A549 (cell line): ENCODE results near the gene ASCL5. TPM values are rescaled to one million over a fixed set of nuclear protein-coding genes. Genes with fewer than 3 reads are reported as not detected.

ENCODE experiments used
- ATAC-seq, 2 experiments: fragments of 200-7000 bp in 1 of 2; fragments of >200 bp in 1 of 2; cut with Nextera tagmentation in 1 of 2; cut with Tn5 transposase in 1 of 2; 3 replicates each; pipeline versions ENCODE4 v1.8.0 to v1.9.1; 2018 to 2020; ENCODE audit warnings: mild to moderate bottlenecking in 1 of 2, moderate library complexity in 1 of 2
- CTCF ChIA-PET: fragments of 300-600 bp; sonication (Branson Sonifier 250); formaldehyde crosslinking; extraction: SDS; loops from one replicate; lab custom pipeline; 2021; ENCODE audit warnings: antibody characterized with exemption, inconsistent platforms; lab: Yijun Ruan, JAX
- POLR2A ChIA-PET: fragments of 350-600 bp; formaldehyde crosslinking; extraction: SDS; loops from one replicate; lab custom pipeline; 2021; ENCODE audit warnings: antibody characterized with exemption, inconsistent platforms; lab: Yijun Ruan, JAX
- DNase-seq, 2 experiments: peaks; one replicate each; pipeline versions ENCODE4 v3.0.0 to v3.0.0-alpha.2; 2011 to 2016; ENCODE audit warnings: low read depth in 1 of 2, low spot score in 1 of 2
- FAIRE-seq: peaks from 2 replicates; lab custom pipeline; 2011; peaks lifted over from hg19 to GRCh38; lab: Jason Lieb, UNC
- H3K27ac ChIP-seq, 2 experiments: fragments of >200 bp; sonication (Bioruptor Twin); formaldehyde crosslinking; 3 replicates each; pipeline ENCODE4 v1.5.1; 2016 to 2017
- H3K4me1 ChIP-seq: fragments of >200 bp; sonication (Bioruptor Twin); formaldehyde crosslinking; 3 replicates; pipeline ENCODE4 v1.6.1; 2016
- H3K4me2 ChIP-seq: fragments of >200 bp; sonication (Bioruptor Twin); formaldehyde crosslinking; 3 replicates; pipeline ENCODE4 v1.6.1; 2016
- H3K4me3 ChIP-seq: fragments of >200 bp; sonication (Bioruptor Twin); formaldehyde crosslinking; 3 replicates; pipeline ENCODE4 v1.5.1; 2016
- H3K9me3 ChIP-seq: fragments of >200 bp; sonication (Bioruptor Twin); formaldehyde crosslinking; 3 replicates; pipeline ENCODE4 v1.6.1; 2016
- CEBPB ChIP-seq, 2 experiments: fragments of >200 bp in 1 of 2; sonication (Bioruptor Twin) in 1 of 2; formaldehyde crosslinking in 1 of 2; IDR thresholded peaks; 2 replicates each; pipeline ENCODE4 v1.6.1; 2012 to 2016
- CHD2 ChIP-seq: fragments of 150-350 bp; IDR thresholded peaks from 2 replicates; pipeline ENCODE4 v1.6.1; 2014; ENCODE audit warnings: low read length; ENCODE audit not compliant: partially characterized antibody
- CHD4 ChIP-seq: fragments of 200-600 bp; sonication (generic); IDR thresholded peaks from 2 replicates; pipeline ENCODE4 v1.6.1; 2016; ENCODE audit warnings: antibody characterized with exemption, mild to moderate bottlenecking, borderline replicate concordance
- CTCF ChIP-seq: fragments of >200 bp; sonication (Bioruptor Twin); formaldehyde crosslinking; IDR thresholded peaks from 3 replicates; pipeline ENCODE4 v1.5.1; 2016
- HES2 ChIP-seq: fragments of >200 bp; sonication (Bioruptor Twin); formaldehyde crosslinking; IDR thresholded peaks from 2 replicates; pipeline ENCODE4 v1.6.1; 2016
- HOXA7 ChIP-seq: fragments of 250-450 bp; sonication (Bioruptor Pico); IDR thresholded peaks from 2 replicates; pipeline ENCODE4 v1.5.0; 2020; ENCODE audit warnings: mild to moderate bottlenecking, moderate library complexity
- HOXB13 ChIP-seq: fragments of 250-450 bp; sonication (Bioruptor Pico); IDR thresholded peaks from 2 replicates; pipeline ENCODE4 v1.5.0; 2020; ENCODE audit warnings: low read depth, mild to moderate bottlenecking, moderate library complexity
- HOXB5 ChIP-seq: fragments of 250-450 bp; sonication (Bioruptor Pico); IDR thresholded peaks from 2 replicates; pipeline ENCODE4 v1.5.0; 2020; ENCODE audit warnings: mild to moderate bottlenecking, moderate library complexity
- KDM1A ChIP-seq: fragments of 200-600 bp; sonication (generic); IDR thresholded peaks from 2 replicates; pipeline ENCODE4 v1.6.1; 2016; ENCODE audit warnings: low read depth, mild to moderate bottlenecking
- MAFK ChIP-seq: fragments of 450-650 bp; IDR thresholded peaks from 2 replicates; pipeline ENCODE4 v1.6.1; 2014; ENCODE audit not compliant: partially characterized antibody
- MAZ ChIP-seq: fragments of 150-350 bp; IDR thresholded peaks from 2 replicates; pipeline ENCODE4 v1.6.1; 2014; ENCODE audit warnings: antibody characterized with exemption, low read depth, low read length, borderline replicate concordance
- MYC ChIP-seq: IDR thresholded peaks from 2 replicates; pipeline ENCODE4 v1.6.1; 2012; ENCODE audit warnings: mild to moderate bottlenecking, inconsistent platforms, low read length, improper control_type of control experiment, borderline replicate concordance
- NR3C1 ChIP-seq: fragments of >200 bp; sonication (Bioruptor Twin); formaldehyde crosslinking; IDR thresholded peaks from 3 replicates; pipeline ENCODE4 v1.6.1; 2017
- POLR2AphosphoS2 ChIP-seq: conservative IDR thresholded peaks from 2 replicates; pipeline ENCODE4 v1.6.1; 2012; ENCODE audit warnings: low read length, improper control_type of control experiment, inconsistent platforms
- RAD21 ChIP-seq, 2 experiments: fragments of >200 bp in 1 of 2; sonication (Bioruptor Twin) in 1 of 2; formaldehyde crosslinking in 1 of 2; IDR thresholded peaks in 1 of 2; conservative IDR thresholded peaks in 1 of 2; 2 replicates in 1 of 2; 3 replicates in 1 of 2; pipeline ENCODE4 v1.6.1; 2012 to 2018; ENCODE audit warnings: inconsistent platforms in 1 of 2
- RCOR1 ChIP-seq: fragments of 150-350 bp; IDR thresholded peaks from 2 replicates; pipeline ENCODE4 v1.6.1; 2014; ENCODE audit warnings: antibody characterized with exemption, low read length, low read depth
- RFX5 ChIP-seq: fragments of 450-650 bp; IDR thresholded peaks from 2 replicates; pipeline ENCODE4 v1.7.1; 2014; ENCODE audit warnings: antibody characterized with exemption, mild to moderate bottlenecking, moderate library complexity
- RNF2 ChIP-seq: fragments of 200-600 bp; sonication (generic); IDR thresholded peaks from 2 replicates; pipeline ENCODE4 v1.6.1; 2016; ENCODE audit warnings: low read depth, mild to moderate bottlenecking, antibody characterized with exemption, moderate library complexity, borderline replicate concordance
- SMC3 ChIP-seq: fragments of >200 bp; sonication (Bioruptor Twin); formaldehyde crosslinking; IDR thresholded peaks from 3 replicates; pipeline ENCODE4 v1.6.1; 2018; ENCODE audit warnings: inconsistent platforms
- SREBF2 ChIP-seq: fragments of 450-650 bp; IDR thresholded peaks from 2 replicates; pipeline ENCODE4 v1.6.1; 2014; ENCODE audit warnings: mild to moderate bottlenecking, moderate library complexity
- WGBS: methylation state at CpG from one replicate; pipeline ENCODE4 v1.1.6; 2017; ENCODE audit errors: missing lambda C conversion rate; 5-methylcytosine and 5-hydroxymethylcytosine counted together
- polyA plus RNA-seq, 4 experiments: library from polyadenylated mRNA; depleted of rRNA in 3 of 4; stranded (reverse); fragments of >200 nt; fragmentation: RNase III in 1 of 4; extraction: RNeasy Plus Mini Kit Qiagen cat#74134 plus additional on column Dnase treatment in 1 of 4; gene quantifications; 2 replicates in 3 of 4; 3 replicates in 1 of 4; pipeline ENCODE4 v1.2.3, GENCODE V29; 2011 to 2017
- TF ChIP-seq, protein P1 (sequence below): fragments of 250-450 bp; sonication (Bioruptor Pico); IDR thresholded peaks from 2 replicates; pipeline ENCODE4 v1.5.0; 2020; ENCODE audit warnings: low read depth, mild to moderate bottlenecking, moderate library complexity
- TF ChIP-seq, protein P2 (sequence below): fragments of 250-450 bp; sonication (Bioruptor Pico); IDR thresholded peaks from 2 replicates; pipeline ENCODE4 v1.5.0; 2021; ENCODE audit warnings: mild to moderate bottlenecking, moderate library complexity, borderline replicate concordance

The ASCL5 gene
- polyA plus RNA-seq, 2 of the 4 experiments (the other 2 are of a cell fraction), result 0.09 TPM; not detected in 1

DNA sequence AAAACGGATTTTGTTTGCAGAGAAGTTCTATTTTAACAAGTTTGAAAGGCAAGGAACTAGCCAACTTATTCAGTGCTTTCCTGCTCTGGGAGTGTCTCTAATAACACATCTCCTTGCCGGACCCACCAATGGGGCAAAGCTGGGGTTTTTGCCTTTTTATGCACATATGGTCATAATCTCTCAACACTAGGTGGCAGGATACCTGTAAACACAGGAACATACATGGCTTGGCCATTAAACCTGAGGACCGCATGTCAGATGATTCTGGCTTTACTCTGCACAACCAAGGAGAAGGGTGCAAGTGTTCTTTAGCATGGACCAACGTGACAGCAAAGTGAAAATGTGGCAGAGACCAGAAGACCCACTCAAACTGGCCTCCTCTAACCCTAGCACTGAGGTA is 22.4 kb upstream of the ASCL5 start:
- Histone ChIP-seq H3K9me3 (no peaks in the 10 kb centered on the region), H3K27ac (no peak overlapping the region), H3K4me1 (peaks cover 7% of the 10 kb centered on the region), H3K4me3 (no peak overlapping the region), H3K4me2 (no peak overlapping the region)
- CTCF ChIA-PET, result interaction anchor here (0.6 to 11.5 kb wide), 20 partner anchors 9 to 567 kb away, joined by 3 to 112 read pairs (median 11); no protein-coding TSS in a partner anchor
- TF ChIP-seq CEBPB (IDR thresholded peaks at IDR 0.05) (no peak), SMC3 (peak; percentile 78), HOXB13 (CRISPR knock-in tag) (no peak), RAD21 (conservative IDR thresholded peaks at IDR 0.05 in 1 of 2, IDR thresholded peaks at IDR 0.05 in 1 of 2) (peak; percentile 49 to 61), CTCF (peak; percentile 78), MYC (no peak)
- WGBS, result 36% methylated on average over 4 of the region's 4 CpGs
- FAIRE-seq (no peak), DNase-seq (peak; percentile 64 to 85), ATAC-seq (peak; percentile 54 to 65; a peak in 5 of 6 replicates)
- POLR2A ChIA-PET, result interaction anchor here (0.7 kb wide), 1 partner anchor 42 kb away, joined by 3 read pairs; no protein-coding TSS in a partner anchor

DNA sequence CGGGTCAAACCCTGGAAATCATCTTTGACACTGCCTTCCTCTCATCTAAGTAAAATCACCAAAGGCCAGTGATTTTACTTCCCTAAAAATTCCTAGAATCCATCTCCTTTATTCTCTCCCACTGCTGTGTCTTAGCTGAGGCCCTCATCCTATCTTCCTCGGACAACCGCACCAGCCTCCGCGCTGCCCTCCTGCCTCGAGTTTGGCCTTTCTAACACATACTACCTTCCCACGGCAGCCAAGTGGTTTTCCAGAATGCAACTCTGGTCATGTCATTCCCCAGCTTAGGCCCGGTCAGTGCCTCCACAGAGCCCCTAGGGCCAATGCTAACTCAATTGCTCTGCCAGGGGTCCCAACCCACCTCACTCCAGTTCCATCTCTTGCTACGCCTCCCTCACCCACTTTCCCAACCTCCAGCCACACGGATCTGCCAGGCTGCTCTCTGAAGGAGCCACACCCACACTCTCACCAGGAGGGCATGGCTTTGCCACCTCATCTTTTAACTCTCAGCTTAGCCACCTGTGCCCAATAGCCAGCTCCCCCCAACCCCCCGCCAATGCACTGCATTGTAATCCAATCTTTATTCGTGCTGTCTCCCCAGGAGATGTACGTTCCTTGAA is 20.5 kb upstream of the ASCL5 start:
- no peak for TF ChIP-seq HOXA7
- TF ChIP-seq MAFK, result no peak
- no peak for TF ChIP-seq CHD4
- TF ChIP-seq, protein P1, sequence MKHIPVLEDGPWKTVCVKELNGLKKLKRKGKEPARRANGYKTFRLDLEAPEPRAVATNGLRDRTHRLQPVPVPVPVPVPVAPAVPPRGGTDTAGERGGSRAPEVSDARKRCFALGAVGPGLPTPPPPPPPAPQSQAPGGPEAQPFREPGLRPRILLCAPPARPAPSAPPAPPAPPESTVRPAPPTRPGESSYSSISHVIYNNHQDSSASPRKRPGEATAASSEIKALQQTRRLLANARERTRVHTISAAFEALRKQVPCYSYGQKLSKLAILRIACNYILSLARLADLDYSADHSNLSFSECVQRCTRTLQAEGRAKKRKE (CRISPR knock-in tag), result no peak
- no peak for TF ChIP-seq CHD2
- no peak for TF ChIP-seq HOXB5
- no peak for TF ChIP-seq KDM1A
- no peak for TF ChIP-seq RFX5
- TF ChIP-seq, protein P2, sequence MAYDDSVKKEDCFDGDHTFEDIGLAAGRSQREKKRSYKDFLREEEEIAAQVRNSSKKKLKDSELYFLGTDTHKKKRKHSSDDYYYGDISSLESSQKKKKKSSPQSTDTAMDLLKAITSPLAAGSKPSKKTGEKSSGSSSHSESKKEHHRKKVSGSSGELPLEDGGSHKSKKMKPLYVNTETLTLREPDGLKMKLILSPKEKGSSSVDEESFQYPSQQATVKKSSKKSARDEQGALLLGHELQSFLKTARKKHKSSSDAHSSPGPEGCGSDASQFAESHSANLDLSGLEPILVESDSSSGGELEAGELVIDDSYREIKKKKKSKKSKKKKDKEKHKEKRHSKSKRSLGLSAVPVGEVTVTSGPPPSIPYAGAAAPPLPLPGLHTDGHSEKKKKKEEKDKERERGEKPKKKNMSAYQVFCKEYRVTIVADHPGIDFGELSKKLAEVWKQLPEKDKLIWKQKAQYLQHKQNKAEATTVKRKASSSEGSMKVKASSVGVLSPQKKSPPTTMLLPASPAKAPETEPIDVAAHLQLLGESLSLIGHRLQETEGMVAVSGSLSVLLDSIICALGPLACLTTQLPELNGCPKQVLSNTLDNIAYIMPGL (CRISPR knock-in tag), result no peak
- TF ChIP-seq RCOR1, result no peak
- TF ChIP-seq POLR2AphosphoS2, result no peak
- no peak for TF ChIP-seq RNF2
- no peak for TF ChIP-seq NR3C1
- no peak for TF ChIP-seq MAZ
- TF ChIP-seq SREBF2, result no peak
- no peak for TF ChIP-seq HES2
- TF ChIP-seq, all 56 proteins: peak for 0
- ATAC-seq (no peak), FAIRE-seq (no peak), DNase-seq (no peak)
- CTCF ChIA-PET, result interaction anchor here (1.1 to 11.5 kb wide), 7 partner anchors 9 to 214 kb away, joined by 3 to 112 read pairs (median 10); partner anchors contain the start of gene ASCL5
- Histone ChIP-seq H3K27ac (no peak overlapping the region), H3K4me3 (no peak overlapping the region), H3K9me3 (no peaks in the 10 kb centered on the region), H3K4me2 (no peak overlapping the region), H3K4me1 (no peaks in the 10 kb centered on the region)
- POLR2A ChIA-PET, result no interaction called here
- WGBS, result 89% methylated on average over 12 of the region's 13 CpGs
